ENCODE results near the gene TMEM187. TPM values are rescaled to one million over a fixed set of nuclear protein-coding genes. Genes with fewer than 3 reads are reported as not detected.

Gene TMEM187
- total and polyA plus RNA-seq, 2 donors (not counting 3 experiments of a cell fraction or from before 2014, with no cell fraction given): 2.6 to 15.7 TPM

GRCh38 chrX:153967536-153968224 lies 4.9 kb upstream of the TMEM187 start:
- Histone ChIP-seq H3K9ac (replicated peaks; ENCODE audit: extremely low read depth, insufficient read depth, low read length) (no peak overlapping the region), H3K27ac (ENCODE audit: insufficient read depth, low read depth, low read length) (no peak overlapping the region), H3K9me1 (replicated peaks; ENCODE audit: control insufficient read depth, extremely low read depth, insufficient read depth, low read length) (no peaks in the 10 kb centered on the region), H2AFZ (ENCODE audit: low read depth, low read length) (no peak overlapping the region), H3K4me3 (replicated peaks in 1 of 3; ENCODE audit: insufficient read depth in 1 of 3, low read depth in 1 of 3, low read length in 3 of 3) (no peak overlapping the region), H3K27me3 (ENCODE audit: control insufficient read depth in 2 of 2, insufficient read depth in 2 of 2, low read length in 2 of 2) (no peaks in the 10 kb centered on the region), H3K9me3 (replicated peaks; ENCODE audit: control insufficient read depth, insufficient read depth, low read length) (no peaks in the 10 kb centered on the region), H3K79me2 (ENCODE audit: control insufficient read depth, insufficient read depth, low read length) (peaks cover 76% of the 10 kb centered on the region), H4K20me1 (replicated peaks; ENCODE audit: control insufficient read depth, extremely low read depth, insufficient read depth, low read length) (no peaks in the 10 kb centered on the region), H3K36me3 (ENCODE audit: control insufficient read depth in 2 of 2, extremely low read depth in 1 of 2, insufficient read depth in 2 of 2, low read length in 2 of 2) (peaks cover 0 to 5% of the 10 kb centered on the region in 2 experiments), H3K4me2 (ENCODE audit: insufficient read depth, low read length) (peak overlapping the region; percentile 70), H3K4me1 (ENCODE audit: control insufficient read depth, extremely low read depth, insufficient read depth, low read length) (peaks cover 28% of the 10 kb centered on the region)
- FAIRE-seq (peak; percentile 92), DNase-seq (ENCODE audit: low read depth, low spot score) (peak; percentile 24)
- dilution Hi-C loops (cut with MboI; ENCODE audit: extremely low pct_ligation_motif_present, low sequenced_read_pairs): no loop called here
- TF ChIP-seq JUN (IDR thresholded peaks at IDR 0.05; ENCODE audit: borderline replicate concordance, insufficient read depth, insufficient read length, low read depth): no peak
- TF ChIP-seq CTCF (IDR thresholded peaks at IDR 0.05; ENCODE audit: extremely low read depth in 1 of 2, insufficient read depth in 1 of 2, low read depth in 1 of 2, low read length in 2 of 2): no peak
- TF ChIP-seq POLR2AphosphoS5 (IDR thresholded peaks at IDR 0.05; ENCODE audit: insufficient read depth, low read depth, low read length): no peak
- TF ChIP-seq MAX (IDR thresholded peaks at IDR 0.05; ENCODE audit: insufficient read depth, insufficient read length): no peak
- no peak for TF ChIP-seq FOS (IDR thresholded peaks at IDR 0.05; ENCODE audit: borderline replicate concordance, insufficient read depth, low read length)
- TF ChIP-seq EZH2 (IDR thresholded peaks at IDR 0.05; ENCODE audit: borderline replicate concordance, low read depth, low read length, severe bottlenecking): no peak
- CTCF ChIA-PET: interaction anchor here (1.3 to 1.9 kb wide), 3 partner anchors 20 to 46 kb away, joined by 4 to 6 read pairs (median 6); no protein-coding TSS in a partner anchor
- POLR2A ChIA-PET: no interaction called here
- BruUV-seq (replicated peaks): no TSS peak
- intact Hi-C loops (cut with micrococcal nuclease): loop anchor here (1.0 to 2.0 kb wide), 2 partner anchors 15 to 43 kb away; no protein-coding TSS in a partner anchor

Data from endothelial cell of umbilical vein (primary cell).